ENCODE results near the gene PGAM2. TPM values are rescaled to one million over a fixed set of nuclear protein-coding genes. Genes with fewer than 3 reads are reported as not detected.

Gene PGAM2
- total RNA-seq, 1 donor: not detected

GRCh38 chr7:44064791-44065430, 456 bp downstream of the PGAM2 start:
- DNase-seq (ENCODE audit: low read depth): no peak
- no peak overlapping the region for H3K4me3 ChIP-seq (ENCODE audit: low read depth, low read length)
- TF ChIP-seq CTCF (IDR thresholded peaks at IDR 0.05; ENCODE audit: insufficient read depth, low read length): no peak

GRCh38 chr7:44063894-44064651, 1.3 kb downstream of the PGAM2 start:
- TF ChIP-seq CTCF (IDR thresholded peaks at IDR 0.05; ENCODE audit: insufficient read depth, low read length): no peak
- H3K4me3 ChIP-seq (ENCODE audit: low read depth, low read length): no peak overlapping the region
- DNase-seq (ENCODE audit: low read depth): no peak

GRCh38 chr7:44063547-44063893, 1.8 kb downstream of the PGAM2 start:
- TF ChIP-seq CTCF (IDR thresholded peaks at IDR 0.05; ENCODE audit: insufficient read depth, low read length): no peak
- DNase-seq (ENCODE audit: low read depth): no peak
- no peak overlapping the region for H3K4me3 ChIP-seq (ENCODE audit: low read depth, low read length)

GRCh38 chr7:44062903-44063295, 2.5 kb downstream of the PGAM2 start:
- TF ChIP-seq CTCF (IDR thresholded peaks at IDR 0.05; ENCODE audit: insufficient read depth, low read length): no peak
- DNase-seq (ENCODE audit: low read depth): no peak

GRCh38 chr7:44062180-44062902, 3.0 kb downstream of the PGAM2 start:
- H3K4me3 ChIP-seq (ENCODE audit: low read depth, low read length): no peak overlapping the region
- TF ChIP-seq CTCF (IDR thresholded peaks at IDR 0.05; ENCODE audit: insufficient read depth, low read length): no peak
- no peak for DNase-seq (ENCODE audit: low read depth)

More at GRCh38 chr7:44062903-44063295, 2.5 kb downstream of the PGAM2 start:
- no peak overlapping the region for H3K4me3 ChIP-seq (ENCODE audit: low read depth, low read length)

GRCh38 chr7:44061645-44062179, 3.7 kb downstream of the PGAM2 start:
- no peak for DNase-seq (ENCODE audit: low read depth)
- TF ChIP-seq CTCF (IDR thresholded peaks at IDR 0.05; ENCODE audit: insufficient read depth, low read length): no peak
- H3K4me3 ChIP-seq (ENCODE audit: low read depth, low read length): no peak overlapping the region

Data from fibroblast of the aortic adventitia (primary cell).